DND-41 (cell line): ENCODE results near the gene TMEM169.
A peak's percentile ranks its signal among the peaks of the same experiment; 100 is the strongest.

Experiments
- ATAC-seq: fragments of 200-7000 bp; cut with Tn5 transposase; 3 replicates; pipeline ENCODE4 v1.9.1; 2021; ENCODE audit warnings: low read depth; ENCODE audit not compliant: insufficient read depth
- DNase-seq: peaks from one replicate; pipeline ENCODE4 v3.0.0-alpha.2; 2020
- H2AFZ ChIP-seq: 2 replicates; pipeline ENCODE4 v1.6.0; 2012; ENCODE audit warnings: low read depth, low read length
- H3K27ac ChIP-seq: 2 replicates; pipeline ENCODE4 v1.5.1; 2012; ENCODE audit warnings: low read length, inconsistent platforms
- H3K27me3 ChIP-seq: fragments of 200-600 bp; sonication (generic); 2 replicates; pipeline ENCODE4 v1.6.0; 2012; ENCODE audit warnings: low read length, mild to moderate bottlenecking, inconsistent platforms; ENCODE audit not compliant: insufficient read depth, poor library complexity
- H3K36me3 ChIP-seq: 2 replicates; pipeline ENCODE4 v1.5.1; 2012; ENCODE audit warnings: low read length, inconsistent platforms; ENCODE audit not compliant: insufficient read depth
- H3K4me1 ChIP-seq: 2 replicates; pipeline ENCODE4 v1.5.1; 2012; ENCODE audit warnings: mild to moderate bottlenecking, low read length; ENCODE audit not compliant: insufficient read depth
- H3K4me2 ChIP-seq: 2 replicates; pipeline ENCODE4 v1.6.0; 2012; ENCODE audit warnings: mild to moderate bottlenecking, moderate library complexity, low read length, inconsistent platforms; ENCODE audit not compliant: insufficient read depth
- H3K4me3 ChIP-seq, 2 experiments: fragments of 200-600 bp in 1 of 2; shearing (Covaris generic) in 1 of 2; 2 replicates each; pipeline ENCODE4 v1.5.1; 2012 to 2016; ENCODE audit warnings: inconsistent platforms in 2 of 2, low read length in 2 of 2, mild to moderate bottlenecking in 2 of 2, low read depth in 1 of 2, moderate library complexity in 1 of 2
- H3K79me2 ChIP-seq: 2 replicates; pipeline ENCODE4 v1.6.0; 2012; ENCODE audit warnings: low read length, inconsistent platforms; ENCODE audit not compliant: insufficient read depth
- H3K9ac ChIP-seq: 2 replicates; pipeline ENCODE4 v1.6.0; 2012; ENCODE audit warnings: low read depth, mild to moderate bottlenecking, inconsistent platforms, low read length, moderate library complexity
- H3K9me3 ChIP-seq: 2 replicates; pipeline ENCODE4 v1.5.1; 2012; ENCODE audit warnings: low read length, moderate library complexity, mild to moderate bottlenecking, inconsistent platforms; ENCODE audit not compliant: insufficient read depth, severe bottlenecking
- H4K20me1 ChIP-seq: 2 replicates; pipeline ENCODE4 v1.6.0; 2012; ENCODE audit warnings: low read length; ENCODE audit not compliant: insufficient read depth
- EZH2 ChIP-seq: IDR thresholded peaks from 3 replicates; pipeline ENCODE4 v1.6.1; 2012; ENCODE audit warnings: borderline replicate concordance, low read depth, mild to moderate bottlenecking, moderate library complexity, low read length, inconsistent platforms; ENCODE audit not compliant: severe bottlenecking
- TF ChIP-seq, protein P1 (sequence below): IDR thresholded peaks from 2 replicates; pipeline ENCODE4 v1.5.1; 2012; ENCODE audit warnings: borderline replicate concordance, low read length, moderate library complexity, mild to moderate bottlenecking; ENCODE audit not compliant: poor library complexity, severe bottlenecking; ENCODE audit errors: extremely low read depth

Gene TMEM169

DNA sequence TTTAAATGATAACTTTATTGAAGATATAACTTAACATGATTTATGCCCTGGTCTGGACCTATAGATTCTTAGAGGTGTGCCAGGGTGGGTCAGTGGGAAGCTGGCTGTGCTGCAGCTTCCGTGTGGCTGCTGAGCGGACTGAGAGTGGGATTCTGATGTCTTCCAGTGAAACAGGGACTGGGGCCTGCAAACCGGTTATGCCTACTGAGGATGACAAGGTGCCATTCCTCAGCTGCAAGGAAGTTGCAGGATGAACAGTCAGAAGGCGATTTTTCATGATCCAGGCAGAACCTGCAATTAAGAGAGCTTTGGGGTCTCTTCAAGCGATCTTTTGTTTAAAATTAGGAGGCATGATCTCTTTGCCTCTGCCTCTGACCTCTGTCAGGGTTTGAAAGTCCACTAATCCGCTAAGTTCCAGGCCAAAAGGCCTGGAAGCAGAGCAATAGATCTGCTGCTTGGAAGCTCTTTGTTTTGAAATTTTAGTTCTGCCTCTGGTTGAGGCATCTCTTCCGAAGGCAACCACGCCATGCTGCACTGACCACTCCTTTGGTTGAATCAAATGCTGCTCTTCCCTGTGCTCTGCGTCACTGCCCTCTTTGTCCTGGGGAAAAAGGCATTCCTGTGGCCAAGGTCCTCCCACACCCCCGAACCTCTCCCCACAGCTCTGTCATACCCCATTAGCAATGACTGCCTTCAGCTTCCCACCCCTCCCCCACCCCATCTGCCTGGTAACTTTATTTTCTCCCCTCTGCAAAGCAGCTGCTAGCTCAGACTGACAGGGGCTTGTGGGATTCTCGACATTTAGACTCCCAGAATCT lies 2.0 kb downstream of the TMEM169 start:
- no peak for TF ChIP-seq EZH2
- TF ChIP-seq, protein P1, sequence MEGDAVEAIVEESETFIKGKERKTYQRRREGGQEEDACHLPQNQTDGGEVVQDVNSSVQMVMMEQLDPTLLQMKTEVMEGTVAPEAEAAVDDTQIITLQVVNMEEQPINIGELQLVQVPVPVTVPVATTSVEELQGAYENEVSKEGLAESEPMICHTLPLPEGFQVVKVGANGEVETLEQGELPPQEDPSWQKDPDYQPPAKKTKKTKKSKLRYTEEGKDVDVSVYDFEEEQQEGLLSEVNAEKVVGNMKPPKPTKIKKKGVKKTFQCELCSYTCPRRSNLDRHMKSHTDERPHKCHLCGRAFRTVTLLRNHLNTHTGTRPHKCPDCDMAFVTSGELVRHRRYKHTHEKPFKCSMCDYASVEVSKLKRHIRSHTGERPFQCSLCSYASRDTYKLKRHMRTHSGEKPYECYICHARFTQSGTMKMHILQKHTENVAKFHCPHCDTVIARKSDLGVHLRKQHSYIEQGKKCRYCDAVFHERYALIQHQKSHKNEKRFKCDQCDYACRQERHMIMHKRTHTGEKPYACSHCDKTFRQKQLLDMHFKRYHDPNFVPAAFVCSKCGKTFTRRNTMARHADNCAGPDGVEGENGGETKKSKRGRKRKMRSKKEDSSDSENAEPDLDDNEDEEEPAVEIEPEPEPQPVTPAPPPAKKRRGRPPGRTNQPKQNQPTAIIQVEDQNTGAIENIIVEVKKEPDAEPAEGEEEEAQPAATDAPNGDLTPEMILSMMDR, result no peak
- no peaks in the 10 kb centered on the region for H4K20me1 ChIP-seq
- no peak overlapping the region for H3K4me2 ChIP-seq
- no peaks in the 10 kb centered on the region for H3K79me2 ChIP-seq
- H2AFZ ChIP-seq, result no peak overlapping the region
- ATAC-seq, result peak; percentile 15; the same call in 1 of the 3 replicates
- no peaks in the 10 kb centered on the region for H3K36me3 ChIP-seq
- no peak overlapping the region for H3K4me3 ChIP-seq
- DNase-seq, result peak; percentile 32
- H3K27ac ChIP-seq, result no peak overlapping the region
- no peak overlapping the region for H3K9ac ChIP-seq
- no peaks in the 10 kb centered on the region for H3K9me3 ChIP-seq
- peaks cover 29% of the 10 kb centered on the region for H3K4me1 ChIP-seq
- H3K27me3 ChIP-seq, result peaks cover 25% of the 10 kb centered on the region

DNA sequence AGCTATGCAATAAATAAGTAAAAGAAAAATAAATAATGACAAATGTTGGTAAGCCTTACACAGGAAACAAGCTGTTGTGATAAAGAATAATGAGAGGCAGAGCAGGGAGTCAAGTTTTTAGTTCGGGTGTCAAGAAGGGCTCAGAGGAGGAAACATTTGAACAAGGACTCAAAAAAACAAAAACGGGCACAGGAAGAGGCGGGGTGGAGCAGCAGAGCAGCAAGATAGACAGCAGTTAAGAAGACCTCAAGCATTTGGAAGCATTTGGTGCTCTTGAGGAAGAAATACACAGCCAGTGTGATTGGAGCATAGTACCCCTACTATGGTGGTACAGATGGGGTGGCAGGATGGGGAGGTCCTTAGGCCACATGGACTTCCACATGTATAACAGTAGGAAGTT lies 2.8 kb downstream of the TMEM169 start:
- Histone ChIP-seq H3K27ac (no peak overlapping the region), H3K9ac (no peak overlapping the region), H3K4me3 (no peak overlapping the region), H4K20me1 (no peaks in the 10 kb centered on the region), H2AFZ (no peak overlapping the region; the same call in 1 of the 2 replicates), H3K4me1 (peaks cover 29% of the 10 kb centered on the region), H3K9me3 (no peaks in the 10 kb centered on the region), H3K79me2 (no peaks in the 10 kb centered on the region), H3K36me3 (no peaks in the 10 kb centered on the region), H3K4me2 (no peak overlapping the region), H3K27me3 (peaks cover 25% of the 10 kb centered on the region)
- TF ChIP-seq, protein P1, result no peak
- TF ChIP-seq EZH2, result no peak
- peak; percentile 56 for ATAC-seq
- peak; percentile 29 for DNase-seq

GRCh38 chr2:216086207-216086893 lies 4.6 kb downstream of the TMEM169 start:
- H4K20me1 ChIP-seq, result no peaks in the 10 kb centered on the region
- no peaks in the 10 kb centered on the region for H3K79me2 ChIP-seq
- ATAC-seq (no peak), DNase-seq (no peak)
- no peak overlapping the region for H3K4me2 ChIP-seq
- H3K4me3 ChIP-seq, result no peak overlapping the region
- no peak overlapping the region for H2AFZ ChIP-seq
- H3K27ac ChIP-seq, result no peak overlapping the region
- H3K36me3 ChIP-seq, result no peaks in the 10 kb centered on the region
- peaks cover 20% of the 10 kb centered on the region for H3K27me3 ChIP-seq
- H3K9me3 ChIP-seq, result no peaks in the 10 kb centered on the region
- H3K4me1 ChIP-seq, result peaks cover 24% of the 10 kb centered on the region
- TF ChIP-seq, protein P1, result no peak
- TF ChIP-seq EZH2, result no peak
- no peak overlapping the region for H3K9ac ChIP-seq
